ENCODE measurements around the gene PCNX2. TPM values are rescaled to one million over a fixed set of nuclear protein-coding genes. Genes with fewer than 3 reads are reported as not detected.

Gene PCNX2
- total RNA-seq, 3 donors from 2014 or later, result 6.0 to 11.3 (median 8.5) TPM

DNA sequence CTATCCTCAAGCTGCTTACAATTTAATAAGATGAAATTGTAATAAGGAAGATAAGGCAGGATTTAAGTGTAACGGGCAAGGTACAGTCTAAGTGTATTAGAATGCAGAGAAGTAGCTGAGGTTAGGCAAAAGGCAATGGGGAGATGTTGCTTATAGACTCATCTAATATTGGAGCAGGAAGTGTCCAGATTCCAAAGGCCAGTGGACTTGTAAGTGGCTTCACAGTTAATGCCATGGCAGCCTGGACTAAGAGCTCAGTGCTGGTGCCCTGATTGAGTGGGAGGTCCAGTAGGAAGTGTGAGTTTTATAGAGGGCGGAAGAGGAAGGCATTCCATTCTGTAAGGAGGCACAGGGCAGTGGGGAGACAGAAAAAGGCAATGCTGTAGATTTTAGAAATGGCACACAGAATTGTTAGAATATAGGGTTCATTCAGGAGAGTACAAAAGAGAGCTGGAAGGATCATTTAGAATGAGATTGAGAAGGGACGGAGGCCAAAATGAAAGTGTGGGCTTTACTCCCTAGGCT, 44.6 kb upstream of the PCNX2 start:
- peaks cover 7% of the 10 kb centered on the region for H3K4me1 ChIP-seq (ENCODE audit: low read depth)
- no peak overlapping the region for H3K4me3 ChIP-seq
- TF ChIP-seq, protein P1, sequence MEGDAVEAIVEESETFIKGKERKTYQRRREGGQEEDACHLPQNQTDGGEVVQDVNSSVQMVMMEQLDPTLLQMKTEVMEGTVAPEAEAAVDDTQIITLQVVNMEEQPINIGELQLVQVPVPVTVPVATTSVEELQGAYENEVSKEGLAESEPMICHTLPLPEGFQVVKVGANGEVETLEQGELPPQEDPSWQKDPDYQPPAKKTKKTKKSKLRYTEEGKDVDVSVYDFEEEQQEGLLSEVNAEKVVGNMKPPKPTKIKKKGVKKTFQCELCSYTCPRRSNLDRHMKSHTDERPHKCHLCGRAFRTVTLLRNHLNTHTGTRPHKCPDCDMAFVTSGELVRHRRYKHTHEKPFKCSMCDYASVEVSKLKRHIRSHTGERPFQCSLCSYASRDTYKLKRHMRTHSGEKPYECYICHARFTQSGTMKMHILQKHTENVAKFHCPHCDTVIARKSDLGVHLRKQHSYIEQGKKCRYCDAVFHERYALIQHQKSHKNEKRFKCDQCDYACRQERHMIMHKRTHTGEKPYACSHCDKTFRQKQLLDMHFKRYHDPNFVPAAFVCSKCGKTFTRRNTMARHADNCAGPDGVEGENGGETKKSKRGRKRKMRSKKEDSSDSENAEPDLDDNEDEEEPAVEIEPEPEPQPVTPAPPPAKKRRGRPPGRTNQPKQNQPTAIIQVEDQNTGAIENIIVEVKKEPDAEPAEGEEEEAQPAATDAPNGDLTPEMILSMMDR (IDR thresholded peaks at IDR 0.05), result no peak
- H3K36me3 ChIP-seq (ENCODE audit: low read depth), result no peaks in the 10 kb centered on the region
- DNase-seq (no peak), ATAC-seq (peak; percentile 25)
- H3K9me3 ChIP-seq, result no peaks in the 10 kb centered on the region
- intact Hi-C loops (cut with DNase I, micrococcal nuclease), result no loop called here

DNA sequence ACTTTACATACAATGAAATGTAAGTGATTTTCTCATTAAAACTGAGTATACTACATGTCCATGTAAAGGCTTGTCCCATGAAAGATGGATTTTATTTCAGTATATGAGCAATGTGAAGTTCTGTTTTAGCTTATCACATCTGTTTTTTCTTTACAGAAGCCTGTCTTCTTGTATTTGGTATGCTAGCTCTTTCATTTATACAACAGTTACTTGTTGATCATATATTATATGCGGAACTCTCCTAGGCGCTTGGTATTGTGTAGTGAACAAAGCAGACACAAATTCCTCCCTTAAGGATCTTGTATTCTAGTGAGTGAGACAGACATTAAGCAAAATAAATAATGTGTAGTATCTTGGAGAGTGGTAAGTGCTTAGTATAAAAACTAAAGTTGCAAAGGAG, 42.6 kb upstream of the PCNX2 start:
- Histone ChIP-seq H3K9me3 (no peaks in the 10 kb centered on the region), H3K36me3 (ENCODE audit: low read depth) (no peaks in the 10 kb centered on the region), H3K4me1 (ENCODE audit: low read depth) (peaks cover 7% of the 10 kb centered on the region), H3K4me3 (no peak overlapping the region)
- DNase-seq, result no peak
- no peak for ATAC-seq
- intact Hi-C loops (cut with DNase I, micrococcal nuclease), result no loop called here
- TF ChIP-seq, protein P1 (IDR thresholded peaks at IDR 0.05), result no peak

DNA sequence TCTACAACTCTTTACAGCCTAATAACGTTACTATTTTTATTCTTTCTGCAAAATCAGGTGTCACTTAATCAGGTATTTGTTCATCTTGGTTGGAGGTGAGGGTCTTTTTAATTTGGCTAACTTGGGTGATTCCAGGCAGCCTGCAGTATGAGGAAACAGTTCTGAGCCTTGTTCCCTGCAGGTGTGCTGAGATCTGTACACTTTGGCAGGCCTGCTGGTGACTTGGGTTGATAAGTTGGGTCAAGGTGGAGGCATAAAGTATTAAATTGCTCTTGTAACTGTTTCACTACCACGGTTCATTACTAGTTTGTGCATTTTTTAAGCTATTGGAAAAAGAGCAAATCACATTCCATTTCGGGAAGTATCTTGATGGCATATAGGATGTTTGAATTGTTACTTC, 42.0 kb upstream of the PCNX2 start:
- H3K4me3 ChIP-seq, result no peak overlapping the region
- peak in 1 of 3 donors; percentile 39 for DNase-seq

DNA sequence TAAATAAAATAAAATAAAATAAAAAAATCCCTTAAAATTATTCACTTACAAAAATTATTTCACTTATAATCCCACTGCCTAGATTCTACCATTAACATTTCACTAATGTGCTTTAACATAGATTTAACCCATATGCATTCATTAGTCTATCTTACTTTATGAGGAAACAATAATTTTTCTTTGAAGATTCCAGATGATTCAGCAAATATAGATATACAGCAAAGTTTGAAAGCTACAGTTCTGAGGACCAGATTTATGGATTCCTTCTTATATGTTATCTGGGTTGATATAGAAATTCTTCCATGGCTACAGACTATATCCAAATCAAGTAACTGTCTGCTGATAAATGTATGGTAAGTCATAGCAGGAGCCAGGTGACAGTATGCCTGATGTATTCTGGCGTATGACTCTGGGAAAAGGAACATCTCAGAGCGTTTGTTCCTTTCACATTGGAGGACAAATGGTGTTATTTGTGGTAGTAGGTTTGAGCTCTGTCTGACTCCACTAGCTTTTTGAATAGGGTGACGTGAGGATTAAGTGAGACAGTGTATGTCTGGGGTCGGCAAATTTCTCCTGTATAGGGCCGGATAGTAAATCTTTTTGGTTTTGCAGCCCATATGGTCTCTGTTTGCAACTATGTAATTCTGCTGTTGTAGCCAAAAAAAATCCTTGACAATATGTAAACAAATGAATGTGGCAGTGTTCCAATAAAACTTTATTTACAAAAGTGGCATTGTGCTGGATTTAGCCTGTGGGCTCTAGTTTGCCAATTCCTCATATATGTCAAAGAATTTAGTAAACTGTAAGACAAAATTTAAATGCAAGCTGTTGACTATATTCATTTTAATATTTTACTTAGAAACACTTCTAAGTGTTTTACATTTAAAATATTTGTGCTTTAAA, 41.3 kb upstream of the PCNX2 start:
- Histone ChIP-seq H3K9me3 (no peaks in the 10 kb centered on the region), H3K36me3 (ENCODE audit: low read depth) (no peaks in the 10 kb centered on the region), H3K4me1 (ENCODE audit: low read depth) (peaks cover 5% of the 10 kb centered on the region), H3K4me3 (no peak overlapping the region)
- DNase-seq (no peak), ATAC-seq (no peak)
- TF ChIP-seq, protein P1 (IDR thresholded peaks at IDR 0.05), result no peak
- intact Hi-C loops (cut with DNase I, micrococcal nuclease), result no loop called here

More for the DNA sequence above, 42.0 kb upstream of the PCNX2 start:
- H3K9me3 ChIP-seq, result no peaks in the 10 kb centered on the region
- peaks cover 5% of the 10 kb centered on the region for H3K4me1 ChIP-seq (ENCODE audit: low read depth)
- TF ChIP-seq, protein P1 (IDR thresholded peaks at IDR 0.05), result no peak
- peak; percentile 82 for ATAC-seq
- intact Hi-C loops (cut with DNase I, micrococcal nuclease), result no loop called here
- no peaks in the 10 kb centered on the region for H3K36me3 ChIP-seq (ENCODE audit: low read depth)

DNA sequence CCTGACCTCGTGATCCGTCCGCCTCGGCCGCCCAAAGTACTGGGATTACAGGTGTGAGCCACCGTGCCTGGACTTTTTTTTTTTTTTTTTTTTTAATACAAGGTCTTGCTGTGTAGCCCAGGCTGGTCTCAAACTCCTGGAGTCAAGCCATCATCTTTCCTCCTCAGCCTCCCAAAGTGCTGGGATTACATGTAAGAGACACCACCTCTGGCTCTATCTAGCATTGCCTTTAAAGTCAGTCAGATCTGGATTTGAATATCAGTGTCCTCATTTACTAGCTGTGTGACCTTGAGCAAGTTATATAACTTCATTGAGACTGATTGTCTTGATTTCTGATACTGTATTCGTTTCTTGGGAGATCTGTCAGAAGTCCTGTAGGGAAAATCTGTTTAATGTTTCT, 38.6 kb upstream of the PCNX2 start:
- TF ChIP-seq, protein P1 (IDR thresholded peaks at IDR 0.05), result no peak
- Histone ChIP-seq H3K4me1 (ENCODE audit: low read depth) (peaks cover 18% of the 10 kb centered on the region), H3K4me3 (no peak overlapping the region), H3K9me3 (no peaks in the 10 kb centered on the region), H3K36me3 (ENCODE audit: low read depth) (no peaks in the 10 kb centered on the region)
- ATAC-seq (no peak), DNase-seq (no peak)
- intact Hi-C loops (cut with DNase I, micrococcal nuclease), result no loop called here
